CD4-positive, alpha-beta T cell treated with Interleukin-15 for 1 hour (primary cell): ENCODE data around the gene MAGED2.
"Not testable (repeated sequence)": the region's sequence is repeated elsewhere in the genome, so short reads cannot be mapped to it uniquely, and the experiment has no call there.

ENCODE experiments used
- DNase-seq: peaks from one replicate; pipeline ENCODE4 v3.0.0-alpha.2; 2020

Gene MAGED2

DNA sequence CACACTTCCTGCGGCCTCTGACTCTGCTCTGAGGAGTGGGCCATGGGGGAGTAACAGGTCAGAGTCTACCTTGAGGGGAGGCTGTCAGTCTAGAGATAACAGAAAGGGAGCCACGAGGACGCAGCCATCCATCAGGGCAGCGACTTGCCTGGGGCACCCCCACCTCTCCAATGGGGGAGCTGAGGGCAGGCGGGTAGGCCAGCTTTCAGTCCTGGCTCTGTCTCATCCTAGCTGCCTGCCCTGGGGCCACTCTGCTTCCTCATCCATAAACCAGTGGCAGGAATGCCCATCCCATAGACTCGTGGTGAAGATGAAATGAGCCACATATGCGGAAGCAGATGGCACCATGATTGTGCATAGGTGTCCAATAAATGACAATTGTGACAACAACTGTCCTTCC, 13.2 kb downstream of the MAGED2 start:
- DNase-seq: no peak

GRCh38 chrX:54821310-54821709, 13.8 kb downstream of the MAGED2 start:
- DNase-seq: no peak

- no peak for DNase-seq
Observed at GRCh38 chrX:54824195-54824594, 16.6 kb downstream of the MAGED2 start.

- no peak for DNase-seq
Observed at GRCh38 chrX:54824722-54825121, 17.2 kb downstream of the MAGED2 start.

DNA sequence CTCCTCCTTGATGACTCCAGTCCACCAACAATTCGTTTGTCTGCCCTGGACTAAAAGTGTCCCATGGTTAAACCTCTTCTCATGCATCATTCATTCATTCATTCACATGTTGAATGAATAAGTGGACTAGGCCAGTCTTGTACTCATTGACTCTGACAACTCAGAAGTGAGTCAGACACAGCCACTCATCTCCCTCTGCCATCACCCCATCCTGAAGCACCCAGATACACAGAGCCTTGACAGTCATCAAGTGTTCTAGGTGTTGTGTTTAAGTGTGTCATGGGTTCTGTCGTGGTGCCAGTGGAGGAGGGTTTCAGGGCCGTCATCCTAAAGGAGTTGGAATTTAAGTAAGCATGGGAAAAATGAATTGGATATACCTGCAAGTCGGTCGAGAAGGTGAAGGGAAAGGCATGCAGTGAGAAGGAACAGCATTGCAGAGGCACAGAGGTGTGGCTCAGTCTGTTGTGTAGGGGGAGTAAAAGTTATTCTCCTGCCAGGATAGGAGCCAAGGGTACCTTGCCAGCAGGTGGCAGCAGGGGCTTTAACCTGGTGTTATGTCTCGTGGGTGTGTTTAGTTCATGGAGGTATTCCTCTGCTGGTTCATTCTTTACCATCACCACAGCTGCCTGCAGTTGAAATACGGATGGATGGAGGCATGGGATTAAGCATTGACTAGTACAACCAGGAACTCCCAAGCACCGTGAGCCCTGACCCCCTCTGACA, 18.3 kb downstream of the MAGED2 start:
- DNase-seq: no peak

- no peak for DNase-seq
Observed at GRCh38 chrX:54826598-54826997, 19.1 kb downstream of the MAGED2 start.

- no peak for DNase-seq
Observed at GRCh38 chrX:54838583-54838982, 31.0 kb downstream of the MAGED2 start.

DNA sequence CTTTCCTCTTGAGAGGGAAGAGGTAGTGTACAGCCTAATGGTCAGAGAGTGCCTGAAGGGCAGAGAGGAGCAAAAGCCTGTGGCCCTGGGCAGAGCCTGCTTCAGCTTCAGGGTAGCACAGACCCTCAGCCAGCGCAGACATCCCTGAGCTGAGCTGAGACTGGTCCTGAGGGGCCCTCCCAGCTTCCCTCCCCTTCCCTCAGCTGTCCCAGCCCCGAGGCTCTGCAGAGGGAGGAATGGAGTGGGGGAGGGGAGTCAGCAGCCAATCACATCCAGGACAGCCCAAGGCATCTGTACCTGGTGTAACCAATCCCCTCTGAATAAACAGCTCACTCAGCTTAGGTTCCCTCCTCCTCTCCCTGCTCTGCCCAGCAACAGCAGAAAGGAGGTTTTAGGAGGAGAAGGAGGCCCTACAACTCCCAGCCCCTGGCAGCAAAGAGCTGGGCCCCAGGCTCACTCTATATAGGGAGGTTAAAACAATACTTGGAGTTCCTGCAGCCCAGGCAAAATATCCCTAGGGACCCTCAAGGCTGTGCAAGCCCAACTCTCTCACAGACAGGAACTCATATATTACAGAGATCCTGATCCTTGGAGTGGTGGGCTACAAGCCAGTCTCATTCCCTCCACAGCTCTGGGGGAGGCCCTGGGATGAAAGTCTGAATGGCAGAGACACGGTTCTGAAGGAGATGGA, 33.8 kb downstream of the MAGED2 start:
- not testable (repeated sequence) for DNase-seq

- no peak for DNase-seq
Observed at GRCh38 chrX:54842607-54843006, 35.1 kb downstream of the MAGED2 start.

DNA sequence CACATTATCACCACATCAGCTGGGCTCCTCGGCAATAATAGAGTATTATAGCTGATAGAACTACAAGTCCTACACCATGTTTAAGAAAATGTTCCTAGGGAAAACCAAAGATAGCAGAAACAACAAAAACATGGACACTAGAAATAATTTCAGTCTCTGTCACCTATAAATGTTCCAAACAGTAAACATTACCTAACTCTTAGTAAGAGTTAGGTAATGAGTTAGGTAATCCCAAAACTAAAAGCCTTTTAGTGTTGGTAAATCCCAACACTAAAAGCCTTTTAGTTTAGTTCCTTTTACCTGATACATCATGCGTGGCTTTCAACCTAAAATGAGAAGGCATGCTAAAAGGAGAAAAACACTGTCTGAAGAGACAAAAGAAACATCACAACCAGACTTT, 35.5 kb downstream of the MAGED2 start:
- no peak for DNase-seq

DNA sequence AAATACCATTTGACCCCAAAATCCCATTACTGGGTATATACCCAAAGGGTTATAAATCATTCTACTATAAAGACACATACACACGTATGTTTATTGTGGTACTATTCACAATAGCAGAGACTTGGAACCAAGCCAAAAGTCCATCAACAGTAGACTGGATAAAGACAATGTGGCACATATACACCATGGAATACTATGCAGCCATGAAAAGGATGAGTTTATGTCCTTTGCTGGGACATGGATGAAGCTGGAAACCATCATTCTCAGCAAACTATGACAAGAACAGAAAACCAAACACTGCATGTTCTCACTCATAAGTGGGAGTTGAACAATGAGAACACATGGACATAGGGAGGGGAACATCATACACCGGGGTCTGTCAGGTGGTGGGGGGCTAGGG, 40.2 kb downstream of the MAGED2 start:
- not testable (repeated sequence) for DNase-seq

GRCh38 chrX:54865208-54865607, 57.7 kb downstream of the MAGED2 start:
- DNase-seq: no peak
